Suprapubic skin (tissue), 4 donors: Measurements from ENCODE around the gene PACS2. TPM values are rescaled to one million over a fixed set of nuclear protein-coding genes. Genes with fewer than 3 reads are reported as not detected.
A peak's percentile ranks its signal among the peaks of the same experiment; 100 is the strongest.

ENCODE experiments used
- DNase-seq, 2 donors: peaks; one replicate each; pipeline ENCODE4 v3.0.0-alpha.2; 2019; ENCODE audit warnings: low spot score in 2 of 2
- H3K27ac ChIP-seq: fragments of 200-600 bp; sonication (generic); one replicate; pipeline ENCODE4 v1.5.1; 2019
- H3K27me3 ChIP-seq: fragments of 200-600 bp; sonication (generic); one replicate; pipeline ENCODE4 v1.5.1; 2019
- H3K36me3 ChIP-seq: fragments of 200-600 bp; sonication (generic); one replicate; pipeline ENCODE4 v1.5.1; 2019
- H3K4me1 ChIP-seq: fragments of 200-600 bp; sonication (generic); one replicate; pipeline ENCODE4 v1.5.1; 2019
- H3K4me3 ChIP-seq: fragments of 200-600 bp; sonication (generic); one replicate; pipeline ENCODE4 v1.5.1; 2019; ENCODE audit warnings: mild to moderate bottlenecking
- H3K9me3 ChIP-seq: fragments of 200-600 bp; sonication (generic); one replicate; pipeline ENCODE4 v1.5.1; 2019
- CTCF ChIP-seq, 2 donors: fragments of 200-600 bp in 1 of 2; fragments of 450-650 bp in 1 of 2; sonication (generic) in 1 of 2; IDR thresholded peaks; one replicate each; pipeline ENCODE4 v1.5.1; 2016 to 2019; ENCODE audit warnings: antibody characterized with exemption in 2 of 2, mild to moderate bottlenecking in 1 of 2, moderate library complexity in 1 of 2
- EP300 ChIP-seq: sonication (generic); formaldehyde crosslinking; IDR thresholded peaks from one replicate; pipeline ENCODE4 v1.6.1; 2017; ENCODE audit warnings: antibody characterized with exemption
- POLR2A ChIP-seq, 2 donors: fragments of 450-650 bp; IDR thresholded peaks; one replicate each; pipeline ENCODE4 v1.6.1; 2017; ENCODE audit warnings: antibody characterized with exemption in 2 of 2, mild to moderate bottlenecking in 2 of 2, moderate library complexity in 2 of 2
- POLR2AphosphoS5 ChIP-seq, 3 donors: sonication (generic); formaldehyde crosslinking; IDR thresholded peaks; one replicate each; pipeline ENCODE4 v1.6.1; 2017; ENCODE audit warnings: antibody characterized with exemption in 3 of 3
- WGBS: methylation state at CpG from one replicate; pipeline ENCODE4 v1.1.5; 2018; 5-methylcytosine and 5-hydroxymethylcytosine counted together
- total RNA-seq, 4 donors: library from RNA; depleted of rRNA; stranded (reverse); fragments of >200 nt; gene quantifications; one replicate each; pipeline ENCODE4 v1.1.0, GENCODE V29; 2016

Gene PACS2
- total RNA-seq = 100 to 1,000 TPM in 1 of 4 donors, 10 to 100 TPM in 3; 41.9 to 100 (median 66.6) TPM

DNA sequence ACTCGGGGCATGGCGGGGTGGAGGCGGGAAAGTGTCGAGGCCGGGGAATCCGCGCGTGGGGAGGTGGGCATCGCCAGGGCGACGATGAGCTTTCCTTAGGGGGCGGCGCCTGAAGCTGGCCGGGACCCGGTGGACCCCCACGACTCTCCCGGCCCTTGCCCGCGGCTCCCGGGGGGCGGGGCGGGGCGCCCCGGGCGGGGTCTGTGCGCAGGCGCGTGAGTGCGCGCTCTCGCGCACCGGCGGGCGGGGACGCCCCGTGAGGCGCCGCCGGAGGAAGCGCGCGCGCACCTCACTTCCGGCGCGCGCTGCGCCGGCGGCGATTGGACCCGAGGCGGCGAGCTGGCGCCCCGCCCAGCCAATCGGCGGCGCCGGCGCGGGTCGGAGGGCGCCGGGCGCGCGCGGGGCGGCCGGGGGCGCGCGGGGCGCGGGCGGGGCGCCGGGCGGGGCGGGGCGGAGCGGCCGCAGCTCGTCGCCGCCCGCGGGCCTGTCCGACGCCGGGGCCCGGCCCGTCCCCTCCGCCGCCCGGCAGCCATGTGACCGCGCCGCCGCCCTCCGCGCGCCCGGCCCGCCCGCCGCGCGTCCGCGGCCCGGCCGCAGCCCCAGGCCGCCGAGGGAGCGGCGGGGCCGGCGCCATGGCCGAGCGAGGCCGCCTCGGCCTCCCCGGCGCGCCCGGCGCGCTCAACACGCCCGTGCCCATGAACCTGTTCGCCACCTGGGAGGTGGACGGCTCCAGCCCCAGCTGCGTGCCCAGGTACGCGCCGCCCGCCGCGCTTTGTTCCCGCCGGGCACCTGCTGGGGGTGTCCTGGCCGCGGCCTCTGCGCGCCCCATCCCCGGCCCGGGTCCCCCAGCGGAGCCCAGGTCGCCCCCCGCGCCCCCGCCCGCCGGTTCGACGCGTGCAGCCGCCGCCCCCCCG is at the start of gene PACS2:
TSS of gene PACS2 (plus strand) at position 462 of the 914 bp plus-strand sequence. CDS start at position 633, 171 bp downstream.
- Histone ChIP-seq H3K36me3 (no peaks in the 10 kb centered on the region), H3K27me3 (no peaks in the 10 kb centered on the region), H3K27ac (peak within 1 kb of the TSS; percentile 79), H3K9me3 (no peaks in the 10 kb centered on the region), H3K4me3 (peak within 1 kb of the TSS; percentile 82), H3K4me1 (peaks cover 45% of the 10 kb centered on the region)
- no peak for DNase-seq
- no peak for TF ChIP-seq POLR2A (IDR thresholded peaks at IDR 0.05)
- no peak for TF ChIP-seq POLR2AphosphoS5 (IDR thresholded peaks at IDR 0.05)
- TF ChIP-seq CTCF (IDR thresholded peaks at IDR 0.05) = no peak
- no peak for TF ChIP-seq EP300
- no CpG with 5 or more reads among the region's 163 CpGs for WGBS

DNA sequence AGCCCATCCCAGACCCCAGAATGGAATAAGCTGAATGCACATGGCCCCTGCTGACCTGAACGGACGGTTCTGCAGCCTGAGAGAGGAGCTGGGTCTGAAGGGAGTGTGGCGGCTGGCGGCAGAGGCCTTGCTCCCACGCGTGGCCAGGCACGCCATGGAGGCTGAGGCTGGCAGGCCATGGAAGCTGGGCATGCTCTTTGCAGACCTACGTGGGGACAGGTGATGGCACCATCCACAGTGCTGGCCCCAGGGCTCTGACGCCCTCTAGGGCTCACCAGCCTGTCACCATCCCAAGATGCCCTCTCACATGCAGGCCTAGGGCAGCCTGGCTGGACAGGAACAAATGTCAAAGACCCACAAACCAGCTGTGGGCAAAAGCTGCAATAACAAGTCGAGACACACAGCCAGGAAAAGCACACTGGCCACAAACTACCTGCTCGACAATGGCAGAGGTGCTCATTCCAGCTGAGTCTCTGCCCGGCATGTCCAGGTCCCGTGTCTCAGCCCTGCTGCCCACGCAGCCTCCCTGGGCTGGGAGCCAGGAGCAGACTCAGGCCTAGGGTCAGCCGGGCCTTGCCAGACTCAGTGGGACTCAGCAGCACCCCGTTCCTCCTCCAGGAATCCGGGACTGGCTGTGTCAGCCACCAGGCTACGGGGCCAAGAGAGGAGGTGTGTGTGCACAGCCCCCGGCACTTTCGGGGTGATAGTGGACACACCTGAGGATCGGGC is 46.6 kb upstream of the PACS2 start:
- no peaks in the 10 kb centered on the region for H3K9me3 ChIP-seq
- no peaks in the 10 kb centered on the region for H3K27me3 ChIP-seq
- H3K36me3 ChIP-seq = peaks cover 38% of the 10 kb centered on the region
- no peak overlapping the region for H3K27ac ChIP-seq
- TF ChIP-seq POLR2A (IDR thresholded peaks at IDR 0.05) (no peak), POLR2AphosphoS5 (IDR thresholded peaks at IDR 0.05) (no peak), EP300 (no peak), CTCF (IDR thresholded peaks at IDR 0.05) (no peak)
- 96% methylated on average over 10 of the region's 21 CpGs for WGBS
- no peak overlapping the region for H3K4me3 ChIP-seq
- peaks cover 9% of the 10 kb centered on the region for H3K4me1 ChIP-seq
- no peak for DNase-seq

- Histone ChIP-seq H3K4me3 (no peak overlapping the region), H3K36me3 (peaks cover 35% of the 10 kb centered on the region), H3K27ac (no peak overlapping the region), H3K9me3 (no peaks in the 10 kb centered on the region), H3K27me3 (no peaks in the 10 kb centered on the region), H3K4me1 (peaks cover 13% of the 10 kb centered on the region)
- 91% methylated on average over 17 of the region's 18 CpGs for WGBS
- TF ChIP-seq EP300 (no peak), POLR2A (IDR thresholded peaks at IDR 0.05) (no peak), POLR2AphosphoS5 (IDR thresholded peaks at IDR 0.05) (no peak), CTCF (IDR thresholded peaks at IDR 0.05) (no peak)
- DNase-seq = no peak
Measured at GRCh38 chr14:105268736-105269354, 45.7 kb upstream of the PACS2 start.

GRCh38 chr14:105269405-105269804 is 45.1 kb upstream of the PACS2 start:
- Histone ChIP-seq H3K4me1 (peaks cover 17% of the 10 kb centered on the region), H3K4me3 (no peak overlapping the region), H3K36me3 (peaks cover 30% of the 10 kb centered on the region), H3K27me3 (no peaks in the 10 kb centered on the region), H3K9me3 (no peaks in the 10 kb centered on the region), H3K27ac (no peak overlapping the region)
- DNase-seq = no peak
- no peak for TF ChIP-seq POLR2AphosphoS5 (IDR thresholded peaks at IDR 0.05)
- TF ChIP-seq CTCF (IDR thresholded peaks at IDR 0.05) = no peak
- TF ChIP-seq POLR2A (IDR thresholded peaks at IDR 0.05) = no peak
- no peak for TF ChIP-seq EP300
- 67% methylated on average over 3 of the region's 11 CpGs for WGBS
